Brain microvascular endothelial cell (primary cell): ENCODE measurements around the gene ABCC6.
"Not testable (repeated sequence)": the region's sequence is repeated elsewhere in the genome, so short reads cannot be mapped to it uniquely, and the experiment has no call there.

Source experiments
- DNase-seq: peaks from one replicate; pipeline ENCODE4 v3.0.0-alpha.2; 2020
- H3K27ac ChIP-seq: fragments of 250-450 bp; sonication (Bioruptor Pico); 2 replicates; pipeline ENCODE4 v1.5.1; 2020; ENCODE audit warnings: mild to moderate bottlenecking, moderate library complexity
- H3K27me3 ChIP-seq: fragments of 250-450 bp; sonication (Bioruptor Pico); replicated peaks from 2 replicates; pipeline ENCODE4 v1.5.1; 2020; ENCODE audit warnings: mild to moderate bottlenecking
- H3K36me3 ChIP-seq: fragments of 250-450 bp; sonication (Bioruptor Pico); replicated peaks from 2 replicates; pipeline ENCODE4 v1.5.1; 2020; ENCODE audit warnings: mild to moderate bottlenecking
- H3K4me3 ChIP-seq: 2 replicates; pipeline ENCODE4 v1.5.1; 2011; ENCODE audit warnings: low read depth, mild to moderate bottlenecking, control low read depth, low read length, moderate library complexity
- CTCF ChIP-seq: IDR thresholded peaks from 2 replicates; pipeline ENCODE4 v1.5.1; 2011; ENCODE audit warnings: low read depth, mild to moderate bottlenecking, moderate library complexity, low read length, control low read depth, inconsistent platforms; ENCODE audit errors: missing control alignments
- in situ Hi-C: cut with HindIII; loops from 2 replicates; pipeline ENCODE4 v1.10.0; 2017; ENCODE audit warnings: low sequenced_read_pairs, low pct_ligation_motif_present

ABCC6 gene

GRCh38 chr16:16109453-16110110 lies 113.7 kb downstream of the ABCC6 start:
- in situ Hi-C loops = no loop called here
- H3K36me3 ChIP-seq = peaks cover 55% of the 10 kb centered on the region

GRCh38 chr16:16108759-16109158 lies 114.5 kb downstream of the ABCC6 start:
- TF ChIP-seq CTCF = no peak
- in situ Hi-C loops = no loop called here
- Histone ChIP-seq H3K27me3 (no peaks in the 10 kb centered on the region), H3K36me3 (peaks cover 59% of the 10 kb centered on the region), H3K27ac (no peak overlapping the region), H3K4me3 (no peak overlapping the region)
- DNase-seq = no peak

More at GRCh38 chr16:16109453-16110110, 113.7 kb downstream of the ABCC6 start:
- TF ChIP-seq CTCF = no peak
- Histone ChIP-seq H3K27ac (no peak overlapping the region), H3K27me3 (no peaks in the 10 kb centered on the region), H3K4me3 (no peak overlapping the region)
- DNase-seq = no peak

- Histone ChIP-seq H3K27me3 (no peaks in the 10 kb centered on the region), H3K4me3 (no peak overlapping the region), H3K27ac (no peak overlapping the region), H3K36me3 (peaks cover 59% of the 10 kb centered on the region)
- TF ChIP-seq CTCF = no peak
- DNase-seq = no peak
- in situ Hi-C loops = no loop called here
Measured at GRCh38 chr16:16107839-16108238, 115.5 kb downstream of the ABCC6 start.

- no peaks in the 10 kb centered on the region for H3K27me3 ChIP-seq
- no peak for DNase-seq
- H3K36me3 ChIP-seq = peaks cover 49% of the 10 kb centered on the region
- in situ Hi-C loops = no loop called here
- TF ChIP-seq CTCF = no peak
- no peak overlapping the region for H3K4me3 ChIP-seq
- H3K27ac ChIP-seq = no peak overlapping the region
Measured at GRCh38 chr16:16106466-16106865, 116.8 kb downstream of the ABCC6 start.

GRCh38 chr16:16105646-16106045 lies 117.6 kb downstream of the ABCC6 start:
- in situ Hi-C loops = no loop called here
- no peak overlapping the region for H3K27ac ChIP-seq

GRCh38 chr16:16104804-16105141 lies 118.5 kb downstream of the ABCC6 start:
- H3K27ac ChIP-seq, H3K27me3 ChIP-seq, H3K4me3 ChIP-seq, DNase-seq, in situ Hi-C loops: not testable (repeated sequence)
- H3K36me3 ChIP-seq = peaks cover 37% of the 10 kb centered on the region

More at GRCh38 chr16:16105646-16106045, 117.6 kb downstream of the ABCC6 start:
- Histone ChIP-seq H3K27me3 (no peaks in the 10 kb centered on the region), H3K4me3 (no peak overlapping the region), H3K36me3 (peaks cover 40% of the 10 kb centered on the region)
- no peak for TF ChIP-seq CTCF
- DNase-seq = no peak

- H3K27ac ChIP-seq, H3K4me3 ChIP-seq, H3K27me3 ChIP-seq, DNase-seq, in situ Hi-C loops: not testable (repeated sequence)
- H3K36me3 ChIP-seq = peaks cover 34% of the 10 kb centered on the region
Measured at GRCh38 chr16:16104132-16104803, 119.0 kb downstream of the ABCC6 start.
